OCI-LY1 (cell line): ENCODE data around the gene LPGAT1.
"Not testable (repeated sequence)": the region's sequence is repeated elsewhere in the genome, so short reads cannot be mapped to it uniquely, and the experiment has no call there.

Source experiments
- H2AFZ ChIP-seq: fragments of 200-600 bp; sonication (generic), shearing (Covaris generic); 2 replicates; pipeline ENCODE4 v1.6.0; 2014; ENCODE audit warnings: antibody characterized with exemption, mild to moderate bottlenecking, low read length
- H3F3A ChIP-seq: fragments of 200-600 bp; sonication (generic), shearing (Covaris generic); 2 replicates; pipeline ENCODE4 v1.6.0; 2014; ENCODE audit warnings: mild to moderate bottlenecking, antibody characterized with exemption, low read length, moderate library complexity; ENCODE audit not compliant: insufficient read depth
- H3K27ac ChIP-seq: fragments of 200-600 bp; sonication (generic); 2 replicates; pipeline ENCODE4 v1.5.1; 2014; ENCODE audit warnings: low read length, mixed run types, mild to moderate bottlenecking, low read depth; ENCODE audit not compliant: poor library complexity, severe bottlenecking
- H3K27me3 ChIP-seq: fragments of 200-600 bp; sonication (generic); 2 replicates; pipeline ENCODE4 v1.6.0; 2014; ENCODE audit warnings: antibody characterized with exemption, mild to moderate bottlenecking, low read length, moderate library complexity; ENCODE audit not compliant: insufficient read depth
- H3K36me3 ChIP-seq: fragments of 200-600 bp; sonication (generic); 2 replicates; pipeline ENCODE4 v1.6.1; 2014; ENCODE audit warnings: mild to moderate bottlenecking, antibody characterized with exemption, low read length, moderate library complexity, mixed read lengths; ENCODE audit not compliant: insufficient read depth
- H3K4me1 ChIP-seq: fragments of 200-600 bp; sonication (generic); 2 replicates; pipeline ENCODE4 v1.5.1; 2014; ENCODE audit warnings: mild to moderate bottlenecking, low read length, moderate library complexity; ENCODE audit not compliant: insufficient read depth, severe bottlenecking
- H3K4me2 ChIP-seq: fragments of 200-600 bp; sonication (generic), shearing (Covaris generic); 2 replicates; pipeline ENCODE4 v1.6.1; 2014; ENCODE audit warnings: low read length
- H3K4me3 ChIP-seq: fragments of 200-600 bp; sonication (generic); 2 replicates; pipeline ENCODE4 v1.5.1; 2014; ENCODE audit warnings: low read length, low read depth, mild to moderate bottlenecking, mixed read lengths; ENCODE audit not compliant: poor library complexity, severe bottlenecking
- H3K79me2 ChIP-seq: fragments of 200-600 bp; shearing (Covaris generic); 2 replicates; pipeline ENCODE4 v1.6.1; 2016; ENCODE audit warnings: mixed run types, low read length, mixed read lengths; ENCODE audit not compliant: insufficient read depth
- H3K9ac ChIP-seq: fragments of 200-600 bp; sonication (generic), shearing (Covaris generic); 2 replicates; pipeline ENCODE4 v1.6.1; 2014; ENCODE audit warnings: mild to moderate bottlenecking, low read length, mixed read lengths
- H3K9me2 ChIP-seq: fragments of 200-600 bp; sonication (generic), shearing (Covaris generic); 2 replicates; pipeline ENCODE4 v1.6.1; 2014; ENCODE audit warnings: low read depth, mild to moderate bottlenecking, low read length, mixed read lengths
- H3K9me3 ChIP-seq: fragments of 200-600 bp; shearing (Covaris generic); 2 replicates; pipeline ENCODE4 v1.6.1; 2014; ENCODE audit warnings: low read length, mixed read lengths
- H4K20me1 ChIP-seq: fragments of 200-600 bp; sonication (generic), shearing (Covaris generic); 2 replicates; pipeline ENCODE4 v1.6.0; 2016; ENCODE audit warnings: mild to moderate bottlenecking, low read length; ENCODE audit not compliant: insufficient read depth
- EZH2 ChIP-seq: fragments of 200-600 bp; sonication (generic), shearing (Covaris generic); IDR thresholded peaks from 2 replicates; pipeline ENCODE4 v1.8.0; 2017; ENCODE audit warnings: borderline replicate concordance, mixed run types, mild to moderate bottlenecking, antibody characterized with exemption, low read length, moderate library complexity, mixed read lengths
- TF ChIP-seq, protein P1 (sequence below): fragments of 200-600 bp; sonication (generic), shearing (Covaris generic); IDR thresholded peaks from 2 replicates; pipeline ENCODE4 v1.5.1; 2017; ENCODE audit warnings: mild to moderate bottlenecking, antibody characterized with exemption, low read length, moderate library complexity, mixed read lengths

The LPGAT1 gene

DNA sequence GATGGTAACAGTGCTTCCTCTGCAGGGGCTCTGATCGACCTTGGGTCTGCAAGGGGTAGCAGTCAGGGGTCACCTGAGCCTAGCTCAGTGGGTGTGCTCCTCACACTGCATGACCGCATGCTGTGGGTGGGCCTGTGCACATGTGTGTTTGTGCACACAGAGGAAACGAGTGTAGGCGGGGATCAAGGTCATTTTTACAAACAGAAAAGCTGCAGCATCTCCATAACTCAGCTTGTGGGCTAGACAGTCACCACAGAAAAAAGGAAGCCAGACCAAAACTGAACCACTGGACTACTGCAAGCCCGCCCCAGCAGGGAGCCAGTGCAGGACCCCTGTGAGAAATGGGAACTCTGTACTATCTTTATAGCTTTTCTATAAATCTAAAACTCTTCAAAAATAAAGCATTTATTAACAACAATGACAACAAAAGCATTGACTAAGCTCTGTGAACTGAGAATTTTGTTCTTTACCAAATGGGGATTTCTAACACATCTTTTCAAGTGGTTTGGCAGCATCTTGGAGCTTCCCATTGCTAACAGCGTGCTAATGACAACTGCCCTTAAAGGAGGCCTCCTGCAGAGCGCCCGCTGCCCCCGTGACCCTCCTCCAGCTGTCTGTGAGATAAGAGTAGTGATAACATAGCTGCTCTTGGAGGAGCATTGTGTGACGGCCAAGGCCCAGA lies 135.3 kb downstream of the LPGAT1 start:
- Histone ChIP-seq H4K20me1 (no peaks in the 10 kb centered on the region), H3K27ac (no peak overlapping the region), H3K9me3 (0 out of 2 replicates have a peak, but pooled peaks cover 2% of the 10 kb centered on the region), H3K79me2 (no peaks in the 10 kb centered on the region), H3K36me3 (no peaks in the 10 kb centered on the region; the same call in 1 of the 2 replicates), H3K9me2 (no peaks in the 10 kb centered on the region), H3K4me2 (no peak overlapping the region), H3K4me1 (peaks cover 16% of the 10 kb centered on the region), H2AFZ (no peak overlapping the region), H3K4me3 (no peak overlapping the region), H3F3A (no peaks in the 10 kb centered on the region), H3K27me3 (peaks cover 11% of the 10 kb centered on the region), H3K9ac (no peak overlapping the region)
- TF ChIP-seq, protein P1, sequence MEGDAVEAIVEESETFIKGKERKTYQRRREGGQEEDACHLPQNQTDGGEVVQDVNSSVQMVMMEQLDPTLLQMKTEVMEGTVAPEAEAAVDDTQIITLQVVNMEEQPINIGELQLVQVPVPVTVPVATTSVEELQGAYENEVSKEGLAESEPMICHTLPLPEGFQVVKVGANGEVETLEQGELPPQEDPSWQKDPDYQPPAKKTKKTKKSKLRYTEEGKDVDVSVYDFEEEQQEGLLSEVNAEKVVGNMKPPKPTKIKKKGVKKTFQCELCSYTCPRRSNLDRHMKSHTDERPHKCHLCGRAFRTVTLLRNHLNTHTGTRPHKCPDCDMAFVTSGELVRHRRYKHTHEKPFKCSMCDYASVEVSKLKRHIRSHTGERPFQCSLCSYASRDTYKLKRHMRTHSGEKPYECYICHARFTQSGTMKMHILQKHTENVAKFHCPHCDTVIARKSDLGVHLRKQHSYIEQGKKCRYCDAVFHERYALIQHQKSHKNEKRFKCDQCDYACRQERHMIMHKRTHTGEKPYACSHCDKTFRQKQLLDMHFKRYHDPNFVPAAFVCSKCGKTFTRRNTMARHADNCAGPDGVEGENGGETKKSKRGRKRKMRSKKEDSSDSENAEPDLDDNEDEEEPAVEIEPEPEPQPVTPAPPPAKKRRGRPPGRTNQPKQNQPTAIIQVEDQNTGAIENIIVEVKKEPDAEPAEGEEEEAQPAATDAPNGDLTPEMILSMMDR, result no peak
- TF ChIP-seq EZH2, result no peak

DNA sequence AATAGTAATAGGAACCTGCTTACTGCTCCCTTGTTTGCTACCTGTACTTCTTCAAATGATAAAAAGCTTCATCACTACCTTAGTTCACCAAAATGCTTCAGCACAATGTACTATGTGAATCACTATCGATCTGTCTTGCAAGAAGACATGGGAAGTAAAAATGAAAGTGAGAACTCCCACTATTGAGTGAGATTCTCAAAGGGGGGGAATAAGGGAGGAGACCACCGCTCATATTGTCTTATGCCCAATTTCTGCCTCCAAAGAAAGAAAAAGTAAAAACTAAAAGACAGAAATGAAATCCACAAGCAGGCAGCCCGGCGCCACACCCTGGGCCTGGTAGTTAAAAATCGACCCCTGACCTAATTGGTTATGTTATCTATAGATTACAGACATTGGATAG lies 136.7 kb downstream of the LPGAT1 start:
- H3K4me3 ChIP-seq, H2AFZ ChIP-seq, H3K36me3 ChIP-seq, H3K79me2 ChIP-seq, H3K4me2 ChIP-seq, H3K9ac ChIP-seq, H3K27me3 ChIP-seq, H4K20me1 ChIP-seq, H3F3A ChIP-seq, H3K9me3 ChIP-seq, H3K9me2 ChIP-seq, H3K27ac ChIP-seq: not testable (repeated sequence)
- H3K4me1 ChIP-seq, result peaks cover 16% of the 10 kb centered on the region
